VCaP (cell line): ENCODE results near the gene CCDC127.
"Not testable (repeated sequence)": the region's sequence is repeated elsewhere in the genome, so short reads cannot be mapped to it uniquely, and the experiment has no call there.

Experiments
- H3K27ac ChIP-seq: fragments of 450-650 bp; 2 replicates; pipeline ENCODE4 v1.5.1; 2017
- TF ChIP-seq, protein P1 (sequence below): fragments of 450-650 bp; conservative IDR thresholded peaks from 2 replicates; pipeline ENCODE4 v1.5.1; 2017; ENCODE audit warnings: mild to moderate bottlenecking, moderate library complexity

The CCDC127 gene

DNA sequence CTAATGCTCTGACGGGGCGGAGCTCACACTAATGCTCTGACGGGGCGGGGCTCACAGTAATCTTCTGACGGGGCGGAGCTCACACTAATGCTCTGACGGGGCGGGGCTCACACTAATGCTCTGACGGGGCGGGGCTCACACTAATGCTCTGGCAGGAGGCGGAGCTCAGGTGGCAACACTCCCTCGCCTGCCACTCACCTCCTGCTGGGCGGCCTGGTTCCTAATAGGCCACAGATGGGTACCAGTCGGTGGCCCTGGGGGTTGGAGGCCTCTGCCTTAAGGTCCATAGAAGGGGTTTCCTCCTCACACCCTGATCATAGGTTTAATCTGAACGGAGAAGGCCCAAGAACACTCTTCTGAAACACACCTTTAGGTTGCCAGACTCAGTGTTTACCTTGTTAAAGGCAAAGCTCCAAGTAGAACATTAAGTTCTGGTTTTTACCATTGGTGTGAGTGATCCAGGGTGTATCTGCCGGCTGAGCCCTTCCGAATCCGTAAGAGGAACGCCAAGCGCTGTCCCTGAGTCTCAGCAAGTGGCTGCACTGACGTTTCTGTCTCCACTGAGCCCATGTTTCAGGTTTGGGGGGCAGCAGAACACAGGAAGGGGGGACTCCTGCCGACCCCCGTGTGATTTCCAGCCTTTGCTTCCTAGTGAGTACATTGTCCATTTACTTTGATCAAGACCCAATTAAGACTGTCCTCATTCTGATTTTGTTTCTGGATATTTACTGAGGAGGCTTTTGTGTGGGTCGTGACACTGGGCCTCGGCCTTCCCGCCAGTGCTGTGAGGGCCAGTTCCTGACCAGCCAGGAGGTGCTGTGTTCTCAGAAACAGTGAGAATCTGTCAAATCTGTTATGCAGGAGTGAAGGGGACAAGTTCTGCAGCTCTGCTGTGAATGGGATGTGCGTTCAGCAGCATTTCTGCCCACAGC lies 51.2 kb downstream of the CCDC127 start:
- TF ChIP-seq, protein P1, sequence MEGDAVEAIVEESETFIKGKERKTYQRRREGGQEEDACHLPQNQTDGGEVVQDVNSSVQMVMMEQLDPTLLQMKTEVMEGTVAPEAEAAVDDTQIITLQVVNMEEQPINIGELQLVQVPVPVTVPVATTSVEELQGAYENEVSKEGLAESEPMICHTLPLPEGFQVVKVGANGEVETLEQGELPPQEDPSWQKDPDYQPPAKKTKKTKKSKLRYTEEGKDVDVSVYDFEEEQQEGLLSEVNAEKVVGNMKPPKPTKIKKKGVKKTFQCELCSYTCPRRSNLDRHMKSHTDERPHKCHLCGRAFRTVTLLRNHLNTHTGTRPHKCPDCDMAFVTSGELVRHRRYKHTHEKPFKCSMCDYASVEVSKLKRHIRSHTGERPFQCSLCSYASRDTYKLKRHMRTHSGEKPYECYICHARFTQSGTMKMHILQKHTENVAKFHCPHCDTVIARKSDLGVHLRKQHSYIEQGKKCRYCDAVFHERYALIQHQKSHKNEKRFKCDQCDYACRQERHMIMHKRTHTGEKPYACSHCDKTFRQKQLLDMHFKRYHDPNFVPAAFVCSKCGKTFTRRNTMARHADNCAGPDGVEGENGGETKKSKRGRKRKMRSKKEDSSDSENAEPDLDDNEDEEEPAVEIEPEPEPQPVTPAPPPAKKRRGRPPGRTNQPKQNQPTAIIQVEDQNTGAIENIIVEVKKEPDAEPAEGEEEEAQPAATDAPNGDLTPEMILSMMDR = no peak
- peak overlapping the region; percentile 75 for H3K27ac ChIP-seq

DNA sequence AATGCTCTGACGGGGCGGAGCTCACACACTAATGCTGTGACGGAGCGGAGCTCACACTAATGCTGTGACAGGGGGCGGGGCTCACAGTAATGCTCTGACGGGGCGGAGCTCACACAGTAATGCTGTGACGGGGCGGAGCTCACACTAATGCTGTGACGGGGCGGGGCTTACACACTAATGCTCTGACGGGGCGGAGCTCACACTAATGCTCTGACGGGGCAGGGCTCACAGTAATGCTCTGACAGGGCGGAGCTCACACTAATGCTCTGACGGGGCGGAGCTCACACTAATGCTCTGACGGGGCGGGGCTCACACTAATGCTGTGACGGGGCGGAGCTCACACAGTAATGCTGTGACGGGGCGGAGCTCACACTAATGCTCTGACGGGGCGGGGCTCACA lies 53.2 kb downstream of the CCDC127 start:
- H3K27ac ChIP-seq = not testable (repeated sequence)

DNA sequence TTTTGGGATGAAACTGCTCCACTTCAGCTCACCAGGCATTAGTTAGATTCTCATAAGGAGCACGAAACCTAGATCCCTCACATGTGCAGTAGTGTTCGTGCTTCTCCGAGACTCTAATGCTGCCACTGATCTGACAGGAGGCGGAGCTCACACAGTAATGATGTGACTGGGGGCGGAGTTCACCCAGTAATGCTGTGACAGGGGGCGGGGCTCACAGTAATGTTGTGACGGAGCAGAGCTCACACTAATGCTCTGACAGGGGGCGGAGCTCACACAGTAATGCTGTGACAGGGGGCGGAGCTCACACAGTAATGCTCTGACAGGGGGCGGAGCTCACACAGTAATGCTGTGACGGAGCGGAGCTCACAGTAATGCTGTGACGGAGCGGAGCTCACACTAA lies 53.7 kb downstream of the CCDC127 start:
- TF ChIP-seq, protein P1 = no peak
- no peak overlapping the region for H3K27ac ChIP-seq

DNA sequence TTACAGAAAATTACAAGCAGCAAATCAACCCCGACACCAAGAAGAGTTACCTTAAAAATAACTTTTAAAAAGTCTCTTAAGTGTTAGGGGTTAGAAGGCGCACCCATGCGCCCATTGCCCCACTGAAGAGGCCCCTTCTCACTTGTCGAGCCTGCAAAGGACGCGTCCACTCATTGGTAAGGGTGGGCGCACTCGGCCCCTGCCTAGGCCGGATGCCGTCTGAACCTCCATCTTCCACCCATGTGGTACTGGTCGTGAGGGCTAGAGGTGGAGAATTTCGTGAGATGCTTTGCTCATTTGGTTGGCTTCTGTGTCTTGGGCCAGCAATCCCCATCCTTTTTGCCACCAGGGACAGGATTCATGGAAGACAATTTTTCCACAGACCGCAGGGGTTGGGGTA lies 54.1 kb downstream of the CCDC127 start:
- TF ChIP-seq, protein P1 = no peak
- no peak overlapping the region for H3K27ac ChIP-seq

DNA sequence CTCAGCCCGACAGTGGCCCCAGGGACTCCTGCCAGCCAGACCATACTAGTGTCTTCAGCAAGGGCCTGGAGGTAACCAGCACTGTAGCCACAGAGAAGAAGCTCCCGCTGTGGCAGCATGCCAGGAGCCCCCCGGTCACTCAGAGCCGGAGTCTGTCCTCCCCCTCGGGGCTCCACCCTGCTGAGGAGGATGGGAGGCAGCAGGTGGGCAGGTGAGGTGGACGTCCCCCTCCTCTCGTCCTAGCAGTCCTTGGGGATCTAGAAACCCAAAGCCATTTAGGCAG lies 54.7 kb downstream of the CCDC127 start:
- TF ChIP-seq, protein P1 = no peak
- no peak overlapping the region for H3K27ac ChIP-seq

DNA sequence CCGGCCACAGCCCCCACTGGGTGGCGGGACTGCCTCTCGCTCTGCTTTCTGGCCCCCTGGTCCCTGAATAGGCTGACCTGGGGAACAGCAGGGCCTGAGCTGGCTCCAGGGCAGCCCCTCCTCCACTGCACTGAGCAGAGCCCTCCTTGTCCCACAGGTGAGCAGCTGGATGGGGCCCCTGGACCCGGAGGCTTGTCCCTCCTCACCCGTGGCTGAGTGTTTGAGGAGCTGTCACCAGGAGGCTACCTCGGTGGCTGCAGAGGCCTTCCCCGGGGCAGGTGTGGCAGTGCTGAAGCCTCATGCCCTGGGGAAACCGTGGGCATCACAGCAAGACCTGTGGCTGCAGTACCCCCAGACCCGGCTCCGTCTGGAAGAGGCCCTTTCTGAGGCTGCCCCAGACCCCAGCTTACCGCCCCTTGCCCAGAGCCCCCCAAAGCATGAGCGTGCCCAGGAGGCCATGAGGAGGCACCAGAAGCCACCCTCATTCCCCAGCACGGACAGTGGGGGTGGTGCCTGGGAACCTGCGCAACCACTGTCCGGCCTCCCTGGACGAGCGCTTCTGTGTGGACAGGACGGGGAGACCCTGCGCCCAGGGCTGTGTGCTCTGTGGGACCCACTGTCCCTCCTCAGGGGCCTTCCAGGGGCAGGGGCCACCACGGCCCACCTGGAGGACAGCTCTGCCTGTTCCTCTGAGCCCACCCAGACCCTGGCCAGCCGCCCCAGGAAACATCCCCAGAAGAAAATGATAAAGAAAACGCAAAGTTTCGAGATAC lies 55.2 kb downstream of the CCDC127 start:
- no peak overlapping the region for H3K27ac ChIP-seq
- TF ChIP-seq, protein P1 = no peak

DNA sequence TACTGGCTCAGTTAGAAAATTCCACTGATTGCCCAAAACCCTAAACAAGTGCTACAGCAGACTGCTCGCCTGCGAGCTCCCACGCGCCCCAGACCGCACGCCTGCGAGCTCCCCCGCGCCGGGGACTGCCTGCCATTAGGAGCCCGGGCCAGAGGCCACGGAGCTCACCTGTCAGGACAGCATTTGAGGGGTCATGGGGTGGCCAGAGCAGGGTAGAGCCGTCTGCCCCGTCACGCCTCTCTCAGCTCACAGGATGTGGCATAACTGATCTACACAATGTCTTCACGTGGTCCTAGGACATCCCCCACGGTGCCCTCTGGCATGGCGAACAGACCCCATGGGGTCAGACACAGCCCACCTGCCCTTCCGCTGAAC lies 55.8 kb downstream of the CCDC127 start:
- TF ChIP-seq, protein P1 = no peak
- H3K27ac ChIP-seq = no peak overlapping the region

DNA sequence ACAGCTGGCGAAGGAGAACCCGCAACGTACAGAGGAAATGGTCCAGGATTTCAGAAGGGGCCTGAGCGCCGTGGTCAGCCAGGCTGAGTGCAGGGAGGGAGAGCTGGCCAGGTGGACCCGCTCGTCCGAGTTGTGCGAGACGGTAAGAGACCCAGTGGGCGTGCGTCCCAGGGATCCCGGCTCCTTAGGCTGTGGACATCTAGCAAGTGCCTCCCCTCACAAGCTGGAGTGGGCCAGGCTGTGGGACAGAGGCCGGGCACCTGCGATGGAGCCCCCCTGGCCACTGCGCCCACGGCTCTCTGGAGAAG lies 56.2 kb downstream of the CCDC127 start:
- TF ChIP-seq, protein P1 = no peak
- H3K27ac ChIP-seq = no peak overlapping the region
